Kidney epithelial cell (primary cell): ENCODE results near the gene CDK8. TPM values are rescaled to one million over a fixed set of nuclear protein-coding genes. Genes with fewer than 3 reads are reported as not detected.
"Not testable (repeated sequence)": the region's sequence is repeated elsewhere in the genome, so short reads cannot be mapped to it uniquely, and the experiment has no call there.

Experiments used
- DNase-seq: peaks from one replicate; pipeline ENCODE4 v3.0.0-alpha.2; 2010; ENCODE audit warnings: low read depth
- H3K27me3 ChIP-seq: 2 replicates; pipeline ENCODE4 v1.6.0; 2011; ENCODE audit warnings: low read length; ENCODE audit not compliant: control insufficient read depth, insufficient read depth
- H3K36me3 ChIP-seq: 2 replicates; pipeline ENCODE4 v1.5.1; 2011; ENCODE audit warnings: low read length; ENCODE audit not compliant: control insufficient read depth, insufficient read depth
- H3K4me3 ChIP-seq: 2 replicates; pipeline ENCODE4 v1.5.1; 2011; ENCODE audit warnings: low read depth, mild to moderate bottlenecking, control low read depth, low read length
- total RNA-seq: library from RNA; depleted of rRNA; stranded (reverse); fragments of >200 nt; gene quantifications from 2 replicates; pipeline ENCODE4 v1.2.3, GENCODE V29; 2015
- TF ChIP-seq, protein P1 (sequence below): IDR thresholded peaks from 2 replicates; pipeline ENCODE4 v1.5.1; 2011; ENCODE audit warnings: mild to moderate bottlenecking, moderate library complexity, low read length, control low read depth, inconsistent platforms; ENCODE audit not compliant: insufficient read depth, poor library complexity, severe bottlenecking

Gene CDK8
- total RNA-seq, 1 donor from 2014 or later, result 23.2 TPM

- Histone ChIP-seq H3K36me3 (no peaks in the 10 kb centered on the region), H3K27me3 (no peaks in the 10 kb centered on the region), H3K4me3 (no peak overlapping the region)
- TF ChIP-seq, protein P1, sequence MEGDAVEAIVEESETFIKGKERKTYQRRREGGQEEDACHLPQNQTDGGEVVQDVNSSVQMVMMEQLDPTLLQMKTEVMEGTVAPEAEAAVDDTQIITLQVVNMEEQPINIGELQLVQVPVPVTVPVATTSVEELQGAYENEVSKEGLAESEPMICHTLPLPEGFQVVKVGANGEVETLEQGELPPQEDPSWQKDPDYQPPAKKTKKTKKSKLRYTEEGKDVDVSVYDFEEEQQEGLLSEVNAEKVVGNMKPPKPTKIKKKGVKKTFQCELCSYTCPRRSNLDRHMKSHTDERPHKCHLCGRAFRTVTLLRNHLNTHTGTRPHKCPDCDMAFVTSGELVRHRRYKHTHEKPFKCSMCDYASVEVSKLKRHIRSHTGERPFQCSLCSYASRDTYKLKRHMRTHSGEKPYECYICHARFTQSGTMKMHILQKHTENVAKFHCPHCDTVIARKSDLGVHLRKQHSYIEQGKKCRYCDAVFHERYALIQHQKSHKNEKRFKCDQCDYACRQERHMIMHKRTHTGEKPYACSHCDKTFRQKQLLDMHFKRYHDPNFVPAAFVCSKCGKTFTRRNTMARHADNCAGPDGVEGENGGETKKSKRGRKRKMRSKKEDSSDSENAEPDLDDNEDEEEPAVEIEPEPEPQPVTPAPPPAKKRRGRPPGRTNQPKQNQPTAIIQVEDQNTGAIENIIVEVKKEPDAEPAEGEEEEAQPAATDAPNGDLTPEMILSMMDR, result no peak
- no peak for DNase-seq
Measured at GRCh38 chr13:26266311-26266710, 12.4 kb downstream of the CDK8 start.

DNA sequence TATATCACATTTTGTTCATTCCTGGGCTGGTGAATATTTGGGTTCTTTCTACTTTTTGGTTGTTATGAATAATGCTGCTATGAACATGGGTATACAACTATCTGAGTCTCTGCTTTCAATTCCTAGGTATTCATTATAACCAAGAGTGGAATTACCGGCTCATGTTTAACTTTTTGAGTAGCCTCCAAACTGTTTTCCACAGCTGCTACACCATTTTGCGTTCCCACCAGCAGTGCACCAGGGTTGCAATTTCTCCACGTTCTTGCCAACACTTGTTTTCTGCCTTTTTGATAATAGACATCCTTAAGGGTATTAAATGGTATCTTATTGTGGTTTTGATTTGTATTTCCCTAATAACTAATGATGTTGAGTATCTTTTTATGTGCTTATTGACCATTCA lies 16.8 kb downstream of the CDK8 start:
- TF ChIP-seq, protein P1, result no peak
- no peaks in the 10 kb centered on the region for H3K27me3 ChIP-seq
- H3K4me3 ChIP-seq, result no peak overlapping the region
- no peaks in the 10 kb centered on the region for H3K36me3 ChIP-seq
- DNase-seq, result no peak

DNA sequence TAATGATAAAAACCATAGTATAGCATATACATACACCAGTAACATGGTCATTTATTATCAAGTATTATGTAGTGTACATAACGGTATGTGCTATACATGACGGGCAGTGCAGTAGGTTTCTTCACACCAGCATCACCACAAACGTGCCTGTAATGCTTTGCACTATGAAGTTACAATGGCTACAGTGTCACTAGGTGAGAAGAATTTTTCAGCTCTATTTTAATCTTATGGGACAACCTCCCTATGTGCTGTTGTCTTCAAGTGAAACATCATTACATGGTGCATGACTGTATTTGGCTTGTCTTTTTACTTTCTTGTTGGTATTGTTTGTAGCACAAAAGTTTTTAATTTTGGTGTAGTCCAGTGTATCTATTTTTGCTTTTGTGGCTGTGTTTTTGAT lies 18.7 kb downstream of the CDK8 start:
- DNase-seq, result no peak
- TF ChIP-seq, protein P1, result no peak
- H3K4me3 ChIP-seq, result no peak overlapping the region
- H3K36me3 ChIP-seq, result no peaks in the 10 kb centered on the region
- no peaks in the 10 kb centered on the region for H3K27me3 ChIP-seq

DNA sequence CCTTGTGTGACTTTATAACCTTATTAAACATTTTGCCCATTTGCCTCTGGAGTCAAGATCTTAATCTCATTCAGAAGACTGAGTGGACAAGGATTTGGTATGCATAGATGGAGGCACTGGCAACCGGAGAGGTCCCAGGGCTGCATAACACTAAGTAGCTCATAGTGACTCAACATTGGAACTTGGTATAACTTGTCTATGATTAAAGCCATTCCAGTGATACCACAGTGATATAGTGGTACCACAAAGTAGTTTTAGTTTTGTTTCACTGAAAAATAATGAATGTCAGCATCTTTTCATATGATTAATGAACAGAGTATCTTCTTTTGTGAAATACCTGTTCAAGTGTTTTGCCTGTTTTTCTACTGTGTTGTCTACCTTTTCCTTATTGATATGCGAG lies 26.4 kb downstream of the CDK8 start:
- TF ChIP-seq, protein P1, result no peak
- no peak overlapping the region for H3K4me3 ChIP-seq
- H3K36me3 ChIP-seq, result no peaks in the 10 kb centered on the region
- H3K27me3 ChIP-seq, result no peaks in the 10 kb centered on the region
- DNase-seq, result no peak

GRCh38 chr13:26280822-26281221 lies 26.9 kb downstream of the CDK8 start:
- no peak overlapping the region for H3K4me3 ChIP-seq
- no peaks in the 10 kb centered on the region for H3K27me3 ChIP-seq
- TF ChIP-seq, protein P1, result no peak
- DNase-seq, result no peak
- no peaks in the 10 kb centered on the region for H3K36me3 ChIP-seq

GRCh38 chr13:26285911-26286310 lies 32.0 kb downstream of the CDK8 start:
- H3K4me3 ChIP-seq, H3K27me3 ChIP-seq, DNase-seq, H3K36me3 ChIP-seq: not testable (repeated sequence)

DNA sequence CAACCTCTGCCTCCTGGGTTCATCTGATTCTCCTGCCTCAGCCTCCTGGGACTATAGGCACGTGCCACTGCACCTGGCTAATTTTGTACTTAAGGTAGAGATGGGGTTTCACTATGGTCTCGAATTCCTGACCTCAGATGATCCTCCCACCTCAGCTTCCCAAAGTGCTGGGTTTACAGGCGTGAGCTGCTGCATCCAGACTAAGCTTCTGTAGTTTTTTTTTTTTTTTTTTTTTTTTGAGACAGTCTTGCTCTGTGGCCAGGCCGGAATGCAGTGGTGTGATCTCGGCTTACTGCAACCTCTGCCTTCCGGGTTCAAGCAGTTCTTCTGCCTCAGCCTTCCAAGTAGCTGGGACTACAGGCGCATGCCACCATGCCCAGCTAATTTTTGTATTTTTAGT lies 34.9 kb downstream of the CDK8 start:
- not testable (repeated sequence) for H3K27me3 ChIP-seq, DNase-seq

More for the DNA sequence above, 34.9 kb downstream of the CDK8 start:
- H3K4me3 ChIP-seq, H3K36me3 ChIP-seq: not testable (repeated sequence)
